CD1c-positive myeloid dendritic cell (primary cell): ENCODE measurements around the gene APIP.
A peak's percentile ranks its signal among the peaks of the same experiment; 100 is the strongest.
"Not testable (repeated sequence)": the region's sequence is repeated elsewhere in the genome, so short reads cannot be mapped to it uniquely, and the experiment has no call there.

Experiments used
- DNase-seq: peaks from one replicate; pipeline ENCODE4 v3.0.0-alpha.2; 2016; ENCODE audit errors: extremely low spot score

Gene APIP

GRCh38 chr11:34926101-34926830 is 10.1 kb upstream of the APIP start:
- DNase-seq = peak; percentile 78

- DNase-seq = no peak
Observed at GRCh38 chr11:34924714-34925113, 8.5 kb upstream of the APIP start.

GRCh38 chr11:34921156-34921555 is 5.0 kb upstream of the APIP start:
- no peak for DNase-seq

DNA sequence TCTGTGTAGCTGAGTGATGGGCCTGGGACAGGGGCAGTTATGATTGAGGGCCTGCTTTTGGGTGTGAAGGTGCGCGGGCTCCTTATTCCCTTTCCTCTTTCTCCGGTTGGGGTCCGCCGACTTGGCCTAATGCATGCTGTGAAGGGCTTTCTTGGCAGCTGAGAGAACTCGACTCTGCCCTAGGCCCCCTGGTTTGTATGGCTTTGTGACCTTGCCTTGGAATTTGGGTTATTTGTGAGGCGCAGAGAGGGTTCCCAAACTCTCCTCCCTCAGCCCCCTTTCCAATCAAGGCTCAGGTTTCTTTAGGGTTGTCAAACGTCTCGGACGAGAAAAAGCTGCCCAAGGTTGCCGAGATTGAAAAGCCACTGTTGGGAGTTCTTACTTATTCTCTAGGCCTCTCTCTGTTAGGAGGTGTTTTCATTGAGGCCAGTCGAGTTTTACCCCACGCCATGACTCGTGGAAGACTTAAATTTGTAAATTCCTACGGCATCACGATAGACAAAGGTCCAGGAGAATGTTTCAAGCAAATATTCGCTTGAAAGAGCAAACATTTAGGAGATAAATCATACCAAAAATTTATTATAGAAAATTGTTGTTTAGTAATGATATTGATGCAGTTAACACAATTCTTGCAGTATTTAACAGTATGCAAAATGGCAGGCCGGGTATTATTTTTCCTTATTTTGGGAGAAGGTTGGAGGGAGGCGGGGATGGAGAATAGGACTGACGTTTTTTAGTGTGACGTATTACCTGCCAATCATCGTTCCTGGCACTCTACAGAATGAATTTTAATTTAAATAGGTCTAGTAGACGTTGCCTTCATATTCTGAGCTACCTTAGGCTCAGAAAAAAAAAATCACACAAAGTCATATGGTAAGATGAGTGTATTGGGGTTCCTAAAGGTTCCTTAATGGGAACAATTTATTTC is 928 bp upstream of the APIP start:
- DNase-seq = no peak

DNA sequence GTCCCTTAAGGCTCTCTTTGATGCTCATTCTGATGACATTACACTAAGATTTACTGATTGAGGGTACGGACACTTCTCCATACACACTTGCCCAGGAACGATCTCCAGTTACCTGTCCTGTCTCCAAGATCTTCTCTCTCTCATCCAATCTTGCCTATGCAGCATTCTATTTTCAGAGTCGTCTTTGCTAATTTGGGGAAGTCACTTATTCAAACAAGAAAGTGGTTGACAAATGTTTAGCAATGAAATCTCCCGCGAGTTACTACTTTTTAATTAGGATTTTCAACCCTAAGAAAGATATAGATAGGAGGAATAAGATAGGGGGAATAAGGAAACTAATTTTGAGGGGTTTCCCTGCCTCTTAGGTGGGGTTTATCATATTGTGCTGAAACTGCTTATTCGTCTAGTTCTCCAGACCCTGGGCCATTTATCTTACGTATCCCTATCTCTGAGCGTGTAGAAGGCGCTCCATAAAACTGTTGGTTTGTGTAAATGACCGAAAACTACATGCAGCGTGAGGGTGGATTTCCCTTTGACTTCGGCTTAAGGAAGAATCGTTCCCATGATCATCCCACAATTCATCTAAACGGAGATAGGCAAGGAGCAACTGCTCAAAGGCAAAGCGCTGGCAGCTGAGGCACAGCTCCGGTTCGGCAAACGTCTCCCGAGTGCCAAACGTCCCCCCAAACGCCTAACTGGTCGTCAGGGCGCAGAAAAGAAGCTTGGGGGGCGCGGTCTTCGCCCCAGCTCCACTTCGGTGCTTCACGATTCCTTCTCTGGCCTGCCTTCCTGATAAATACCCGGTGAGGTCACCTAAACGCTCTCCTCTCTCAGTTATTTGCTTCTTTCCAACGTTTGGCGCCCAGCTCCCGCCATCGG is 804 bp downstream of the APIP start:
- DNase-seq = peak; percentile 38

- not testable (repeated sequence) for DNase-seq
Observed at GRCh38 chr11:34913556-34913955, 2.6 kb downstream of the APIP start.

DNA sequence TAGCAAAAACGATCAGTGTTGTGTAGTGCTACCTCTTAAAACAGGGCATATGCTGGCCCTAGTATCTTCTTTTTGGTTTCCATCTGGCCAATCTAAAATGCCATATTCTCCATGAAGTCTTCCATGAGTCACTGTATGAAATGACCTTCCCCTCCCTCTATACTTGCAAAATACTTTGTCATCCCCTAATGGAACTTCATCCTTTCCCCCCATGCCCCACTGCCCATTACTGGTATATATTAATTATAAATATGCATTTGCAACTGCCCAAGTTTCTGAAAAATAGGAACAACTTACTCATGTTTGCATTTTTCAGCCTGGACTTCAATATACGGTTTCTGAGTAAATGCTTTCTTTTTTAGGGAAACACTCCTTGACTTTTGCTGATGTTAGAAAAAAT is 4.5 kb downstream of the APIP start:
- DNase-seq = no peak

- DNase-seq = no peak
Observed at GRCh38 chr11:34910817-34911216, 5.4 kb downstream of the APIP start.

DNA sequence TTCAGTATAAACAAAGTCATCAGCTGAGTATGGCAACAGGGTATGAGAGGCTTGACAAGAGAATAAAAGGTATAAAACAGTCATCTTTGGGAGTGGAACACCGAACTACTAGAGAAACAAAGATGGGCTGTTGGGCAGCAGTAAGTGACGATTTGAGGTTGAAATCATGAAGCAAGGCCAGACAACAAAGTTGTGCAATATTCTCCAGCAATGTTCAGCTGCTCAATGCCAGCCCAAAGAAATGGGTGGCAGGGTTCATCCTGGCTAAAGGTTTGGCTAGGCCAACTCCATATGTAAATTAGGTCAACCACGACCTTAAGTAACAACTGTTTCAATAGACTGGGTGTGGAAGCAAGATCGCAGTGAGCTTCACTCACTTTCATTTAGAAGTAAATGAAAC is 6.2 kb downstream of the APIP start:
- no peak for DNase-seq

- DNase-seq = no peak
Observed at GRCh38 chr11:34909415-34909814, 6.8 kb downstream of the APIP start.

GRCh38 chr11:34907934-34908593 is 8.1 kb downstream of the APIP start:
- no peak for DNase-seq

DNA sequence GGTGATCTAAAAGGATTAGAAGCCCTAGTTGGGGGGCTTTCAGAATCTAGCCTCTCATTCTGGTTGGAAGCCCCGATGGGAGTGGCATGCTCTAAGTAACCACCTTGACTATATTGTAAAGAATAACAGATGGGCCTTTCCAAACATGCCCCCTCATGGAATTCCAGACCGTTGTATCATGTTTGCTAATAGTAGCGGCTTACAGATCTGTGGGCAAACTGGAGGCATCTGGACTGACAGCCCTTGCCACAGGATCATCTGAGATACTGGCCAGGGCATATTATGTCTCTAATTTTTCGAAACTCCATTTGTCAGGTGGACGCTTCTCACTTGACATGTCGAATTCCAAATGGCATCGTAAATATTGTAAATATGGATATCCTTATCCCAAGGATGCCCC is 10.5 kb downstream of the APIP start:
- DNase-seq = no peak

DNA sequence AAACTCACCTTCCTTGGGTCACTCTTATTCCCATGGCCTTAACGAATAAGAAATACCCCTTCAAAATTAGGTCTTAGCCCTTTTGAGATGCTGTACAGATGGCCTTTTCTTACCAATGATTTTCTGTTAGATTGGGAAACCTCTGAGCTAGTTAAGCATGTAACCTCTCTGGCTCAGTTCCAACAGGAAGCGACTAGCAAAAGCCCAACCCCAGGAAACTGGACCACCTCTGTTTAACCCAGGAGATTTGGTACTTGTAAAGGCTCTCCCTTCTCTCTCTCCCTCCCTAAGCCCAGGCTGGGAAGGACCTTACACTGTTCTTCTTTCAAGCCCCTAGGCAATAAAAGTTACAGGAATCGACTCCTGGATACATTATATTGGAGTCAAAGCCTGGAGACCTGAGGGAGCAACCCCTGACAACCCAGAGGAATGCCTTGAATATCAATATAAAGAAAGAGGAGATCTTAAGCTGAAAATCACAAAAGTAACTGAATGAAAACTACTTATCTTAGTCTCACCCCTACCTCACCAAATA is 11.7 kb downstream of the APIP start:
- no peak for DNase-seq

DNA sequence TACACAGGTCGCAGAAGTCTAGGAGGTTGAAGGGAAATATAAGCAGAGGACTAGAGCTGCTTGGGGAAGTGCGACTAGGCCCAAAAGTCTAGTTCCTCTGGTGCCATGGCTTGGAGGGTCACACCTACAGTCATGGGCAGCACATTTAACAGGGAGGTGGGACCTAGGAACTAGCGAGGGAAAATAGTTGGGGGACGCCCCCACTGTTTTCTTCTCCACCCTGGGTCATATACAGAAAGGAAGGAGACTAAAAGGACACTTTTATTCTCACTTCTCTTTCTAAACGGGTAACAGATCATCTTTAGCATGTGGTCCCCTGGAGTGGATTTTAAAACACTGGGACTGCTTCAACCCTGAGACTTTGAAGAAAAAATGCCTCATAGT is 16.6 kb downstream of the APIP start:
- no peak for DNase-seq

- no peak for DNase-seq
Observed at GRCh38 chr11:34898474-34898873, 17.7 kb downstream of the APIP start.

DNA sequence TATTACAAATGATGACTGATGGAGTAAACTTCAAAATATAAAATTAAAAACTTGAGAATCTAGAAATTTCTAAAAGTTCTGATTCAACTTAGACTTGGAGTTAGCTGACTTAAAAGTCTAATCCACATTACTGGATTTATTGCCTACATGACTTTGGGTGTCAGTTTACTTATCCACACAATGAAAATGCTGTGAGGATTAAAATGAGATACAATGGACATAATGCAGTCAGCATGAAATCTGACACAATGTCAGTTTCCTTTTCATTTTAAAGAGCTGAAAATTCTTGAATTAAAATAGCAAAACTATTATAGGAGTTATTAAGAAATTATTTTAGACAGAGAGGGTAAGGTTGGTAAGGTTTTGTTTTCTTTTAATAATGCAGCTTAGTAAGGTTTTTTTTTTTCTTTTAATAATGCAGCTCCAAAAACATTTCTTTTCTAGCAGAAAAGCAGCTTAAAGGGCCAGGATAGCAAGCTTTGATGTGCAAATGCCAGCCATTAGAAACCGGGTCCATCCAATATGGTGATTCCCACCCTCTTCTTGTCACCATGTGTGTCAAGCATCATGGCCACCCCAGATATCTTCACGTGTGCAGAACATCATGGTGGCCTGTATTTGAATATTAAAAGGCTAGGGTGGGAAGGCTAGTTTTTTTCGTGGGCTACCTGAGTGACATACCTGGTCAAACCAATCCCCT is 18.9 kb downstream of the APIP start:
- no peak for DNase-seq

GRCh38 chr11:34896191-34896590 is 20.0 kb downstream of the APIP start:
- not testable (repeated sequence) for DNase-seq

DNA sequence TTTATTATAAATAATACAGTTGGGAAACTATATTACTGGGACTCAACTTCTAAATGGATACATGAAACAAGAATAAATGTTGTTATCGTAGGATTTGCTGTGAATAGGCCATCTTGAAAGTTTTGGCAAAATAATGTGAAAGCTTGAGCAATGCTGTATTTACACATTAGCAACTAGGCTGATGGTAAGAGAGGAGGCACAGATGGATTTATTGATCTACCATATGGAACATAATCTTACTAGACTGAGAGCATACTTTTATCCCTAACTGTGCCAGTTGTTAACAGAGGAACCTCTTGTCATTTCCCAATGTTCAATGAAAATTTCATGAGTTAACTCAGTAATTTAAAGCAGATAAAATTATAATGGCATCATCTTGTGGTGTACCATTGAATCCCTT is 22.8 kb downstream of the APIP start:
- DNase-seq = no peak

GRCh38 chr11:34891611-34892010 is 24.6 kb downstream of the APIP start:
- no peak for DNase-seq

GRCh38 chr11:34890812-34891211 is 25.4 kb downstream of the APIP start:
- DNase-seq = peak; percentile 61

- no peak for DNase-seq
Observed at GRCh38 chr11:34890089-34890488, 26.1 kb downstream of the APIP start.
